ENCODE data around the gene IKBKG. TPM values are rescaled to one million over a fixed set of nuclear protein-coding genes. Genes with fewer than 3 reads are reported as not detected.
"Not testable (repeated sequence)": the region's sequence is repeated elsewhere in the genome, so short reads cannot be mapped to it uniquely, and the experiment has no call there.

The IKBKG gene, protein sequence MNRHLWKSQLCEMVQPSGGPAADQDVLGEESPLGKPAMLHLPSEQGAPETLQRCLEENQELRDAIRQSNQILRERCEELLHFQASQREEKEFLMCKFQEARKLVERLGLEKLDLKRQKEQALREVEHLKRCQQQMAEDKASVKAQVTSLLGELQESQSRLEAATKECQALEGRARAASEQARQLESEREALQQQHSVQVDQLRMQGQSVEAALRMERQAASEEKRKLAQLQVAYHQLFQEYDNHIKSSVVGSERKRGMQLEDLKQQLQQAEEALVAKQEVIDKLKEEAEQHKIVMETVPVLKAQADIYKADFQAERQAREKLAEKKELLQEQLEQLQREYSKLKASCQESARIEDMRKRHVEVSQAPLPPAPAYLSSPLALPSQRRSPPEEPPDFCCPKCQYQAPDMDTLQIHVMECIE
- 10 to 100 TPM; 39.4 to 45.9 TPM for total RNA-seq

DNA sequence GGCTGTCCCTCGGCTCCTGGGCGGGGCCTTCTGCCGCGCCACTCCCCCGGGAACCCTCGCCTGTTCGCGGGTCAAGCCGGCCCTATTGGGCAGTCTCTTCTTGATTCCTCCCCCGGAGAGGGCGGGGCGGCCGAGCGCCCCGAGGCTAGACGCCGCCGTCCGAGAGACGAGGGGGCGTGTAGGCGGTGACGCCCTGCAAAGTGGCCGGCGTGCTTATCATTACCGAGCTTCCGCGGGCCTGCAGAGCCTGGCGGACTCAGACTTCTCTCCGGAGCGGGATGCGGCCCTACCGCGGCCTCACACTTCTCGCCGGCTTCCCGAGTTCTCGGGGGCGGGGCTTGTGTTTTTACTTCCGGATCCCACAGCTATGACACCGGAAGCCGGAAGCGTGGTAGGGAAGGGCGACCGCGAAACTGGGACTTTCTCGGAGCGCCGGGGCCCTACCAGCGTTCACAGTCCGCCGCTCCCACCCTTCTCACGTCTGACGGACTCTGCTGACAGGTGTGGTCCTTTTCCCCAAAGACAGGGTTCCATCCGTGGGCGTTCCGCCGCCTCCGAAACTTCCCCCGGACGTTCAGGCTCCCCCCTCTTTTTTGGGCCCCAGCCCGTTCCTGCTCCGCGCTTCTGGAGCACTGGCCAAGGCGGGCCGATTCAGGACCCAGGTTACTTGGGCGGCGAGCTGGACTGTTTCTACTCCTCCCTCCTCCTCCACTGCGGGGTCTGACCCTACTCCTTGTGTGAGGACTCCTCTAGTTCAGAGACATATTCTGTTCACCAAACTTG, at the start of gene IKBKG:
Gene IKBKG (plus strand): TSS at position 376 of the 783 bp plus-strand sequence. CDS start 4,383 bp downstream, outside the sequence.
- H3K4me3 Mint-ChIP-seq = peak within 1 kb of the TSS; percentile 86
- H3K4me1 Mint-ChIP-seq (ENCODE audit: low read depth) = peaks cover 47% of the 10 kb centered on the region
- ChIA-PET CTCF (interaction anchor here (0.8 to 1.4 kb wide), 2 partner anchors 12 to 174 kb away, joined by 3 read pairs; no protein-coding TSS in a partner anchor), POLR2A (no interaction called here)
- H3K36me3 Mint-ChIP-seq = peaks cover 23% of the 10 kb centered on the region
- intact Hi-C loops (cut with micrococcal nuclease) = no loop called here
- DNase-seq = peak; percentile 91
- peak within 1 kb of the TSS; percentile 93 for H3K27ac Mint-ChIP-seq
- H3K9me3 Mint-ChIP-seq = no peaks in the 10 kb centered on the region
- no peaks in the 10 kb centered on the region for H3K27me3 Mint-ChIP-seq

DNA sequence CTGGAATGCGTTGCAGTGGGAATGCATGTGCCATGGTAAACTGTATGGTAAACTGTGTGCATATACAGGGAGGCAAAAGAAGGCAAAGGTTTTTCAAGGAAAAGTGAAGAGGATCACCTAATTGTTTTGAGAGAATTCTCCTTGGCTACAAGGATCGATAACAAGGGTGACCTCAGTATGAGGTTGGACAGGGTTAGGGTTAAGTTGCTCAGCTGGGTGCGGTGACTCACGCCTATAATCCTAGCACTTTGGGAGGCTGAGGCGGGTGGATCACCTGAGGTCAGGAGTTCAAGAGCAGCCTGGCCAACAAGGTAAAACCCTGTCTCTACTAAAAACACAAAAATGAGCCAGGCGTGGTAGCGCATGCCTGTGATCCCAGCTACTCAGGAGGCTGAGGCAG, 46.0 kb upstream of the IKBKG start:
- H3K4me3 Mint-ChIP-seq; H3K36me3 Mint-ChIP-seq; DNase-seq; H3K9me3 Mint-ChIP-seq; CTCF ChIA-PET; intact Hi-C loops (cut with micrococcal nuclease); H3K4me1 Mint-ChIP-seq (ENCODE audit: low read depth); H3K27ac Mint-ChIP-seq; H3K27me3 Mint-ChIP-seq: not testable (repeated sequence)
- POLR2A ChIA-PET = interaction anchor here (1.2 kb wide), 1 partner anchor 104 kb away, joined by 6 read pairs; no protein-coding TSS in a partner anchor

DNA sequence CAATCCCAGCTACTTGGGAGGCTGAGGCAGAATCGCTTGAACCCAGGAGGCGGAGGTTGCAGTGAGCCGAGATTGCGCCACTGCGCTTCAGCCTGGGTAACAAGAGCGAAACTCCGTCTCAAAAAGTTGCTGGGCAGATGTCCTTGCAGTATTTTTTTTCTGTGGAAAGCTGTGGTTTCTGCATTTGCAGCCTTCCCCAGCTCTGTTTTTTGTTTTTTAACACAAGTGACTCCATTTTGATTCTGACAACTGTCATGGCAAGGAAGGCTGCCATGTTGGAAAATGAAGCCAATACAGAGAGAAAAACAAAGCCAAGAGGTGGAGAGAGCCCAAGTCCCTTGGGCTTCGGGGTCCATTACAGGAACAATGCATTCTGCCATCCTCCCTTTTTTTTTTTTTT, 45.3 kb upstream of the IKBKG start:
- no peaks in the 10 kb centered on the region for H3K9me3 Mint-ChIP-seq
- CTCF ChIA-PET = no interaction called here

DNA sequence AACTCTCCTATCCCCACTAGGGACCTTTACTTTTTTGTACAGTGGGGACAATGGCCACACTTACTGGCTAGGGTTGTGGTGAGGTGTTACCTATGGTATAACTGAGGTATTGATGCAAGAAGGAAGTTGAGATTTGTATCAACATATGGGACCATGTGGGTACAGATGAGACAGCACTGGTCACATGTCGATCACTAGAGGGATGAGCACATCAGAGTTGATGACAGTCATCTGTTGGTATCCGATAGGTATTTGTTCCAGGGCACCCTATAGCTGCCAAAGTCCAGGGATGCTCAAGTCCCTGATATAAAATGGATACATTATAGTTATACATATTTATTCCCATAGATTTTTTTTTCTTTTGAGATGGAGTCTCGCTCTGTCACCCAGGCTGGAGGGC, 44.4 kb upstream of the IKBKG start:
- H3K27me3 Mint-ChIP-seq = no peaks in the 10 kb centered on the region
- ChIA-PET CTCF (no interaction called here), POLR2A (no interaction called here)
- no peak overlapping the region for H3K4me3 Mint-ChIP-seq
- H3K36me3 Mint-ChIP-seq = peaks cover 2% of the 10 kb centered on the region
- no peaks in the 10 kb centered on the region for H3K4me1 Mint-ChIP-seq (ENCODE audit: low read depth)
- DNase-seq = no peak
- H3K27ac Mint-ChIP-seq = no peak overlapping the region
- intact Hi-C loops (cut with micrococcal nuclease) = no loop called here
- H3K9me3 Mint-ChIP-seq = no peaks in the 10 kb centered on the region

More for the DNA sequence above, 45.3 kb upstream of the IKBKG start:
- H3K27ac Mint-ChIP-seq = no peak overlapping the region
- intact Hi-C loops (cut with micrococcal nuclease) = no loop called here
- no peaks in the 10 kb centered on the region for H3K27me3 Mint-ChIP-seq
- POLR2A ChIA-PET = interaction anchor here (1.2 kb wide), 1 partner anchor 104 kb away, joined by 6 read pairs; no protein-coding TSS in a partner anchor
- H3K36me3 Mint-ChIP-seq = peaks cover 2% of the 10 kb centered on the region
- DNase-seq = no peak
- no peak overlapping the region for H3K4me3 Mint-ChIP-seq
- H3K4me1 Mint-ChIP-seq (ENCODE audit: low read depth) = no peaks in the 10 kb centered on the region

DNA sequence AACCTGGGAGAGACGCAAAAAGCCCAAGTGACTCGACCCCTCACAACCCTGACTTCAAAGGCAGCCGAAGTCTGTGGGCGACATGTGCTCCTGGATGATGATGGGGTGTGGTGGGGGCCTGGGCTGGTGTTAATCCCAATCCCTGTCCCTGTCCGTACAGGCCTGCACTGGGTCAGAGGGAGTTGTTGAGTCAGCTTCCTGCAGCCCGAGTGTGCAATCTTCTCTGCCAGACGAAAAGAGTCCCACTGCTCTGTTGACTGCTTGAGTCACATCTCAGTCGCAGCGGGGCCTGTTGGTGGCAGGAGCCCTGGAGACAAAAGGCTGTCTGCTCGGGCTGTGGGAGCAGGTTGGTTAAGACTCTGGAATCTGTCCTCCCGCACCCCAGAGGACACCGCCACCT, 41.7 kb upstream of the IKBKG start:
- CTCF ChIA-PET = no interaction called here
- no peak overlapping the region for H3K27ac Mint-ChIP-seq
- POLR2A ChIA-PET = no interaction called here

DNA sequence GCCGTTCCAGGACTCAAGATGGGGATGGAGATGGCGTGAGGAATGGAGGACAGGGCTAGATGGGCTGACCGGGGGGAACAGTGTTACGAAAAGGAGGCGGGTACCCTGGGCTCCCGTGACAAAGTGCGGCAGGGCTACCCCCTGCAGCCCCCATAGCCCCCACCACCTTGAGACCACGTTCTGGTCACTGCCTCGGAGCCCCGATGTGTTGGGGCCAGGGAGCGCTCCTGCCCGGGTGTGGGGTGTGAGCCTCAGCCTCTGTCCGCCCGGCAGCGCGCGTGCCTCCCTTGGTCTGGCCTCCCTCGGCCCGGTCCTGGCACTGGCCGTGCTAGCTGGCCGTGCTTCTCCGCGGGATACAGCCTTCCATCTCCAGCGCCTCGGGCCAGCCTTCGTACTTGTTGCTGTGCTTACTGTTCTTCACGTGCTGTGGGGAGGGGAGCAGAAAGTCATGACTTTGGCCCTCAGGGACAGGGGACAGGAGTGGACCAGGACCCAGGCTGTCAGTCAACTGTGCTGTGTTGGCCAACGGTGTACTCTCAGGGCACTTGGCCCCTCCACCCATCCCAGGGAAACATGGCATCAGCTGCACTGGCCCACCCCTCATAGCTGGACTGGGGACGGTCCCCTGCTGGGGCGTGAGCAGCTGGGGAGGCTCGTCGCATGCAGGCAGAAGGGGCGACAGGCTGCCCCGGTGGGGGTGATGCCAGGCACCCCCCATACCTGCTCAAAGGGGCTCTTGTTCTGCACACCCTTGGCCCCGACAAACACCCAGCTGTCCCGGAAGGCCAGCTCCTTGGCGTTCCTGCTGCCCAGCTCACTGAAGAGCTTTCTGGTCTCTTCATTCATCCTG, 40.7 kb upstream of the IKBKG start:
- ChIA-PET POLR2A (no interaction called here), CTCF (no interaction called here)
- H3K9me3 Mint-ChIP-seq = no peaks in the 10 kb centered on the region
- H3K27ac Mint-ChIP-seq = no peak overlapping the region
- no peaks in the 10 kb centered on the region for H3K27me3 Mint-ChIP-seq
- peaks cover 11% of the 10 kb centered on the region for H3K36me3 Mint-ChIP-seq
- H3K4me3 Mint-ChIP-seq = no peak overlapping the region
- DNase-seq = no peak
- peaks cover 6% of the 10 kb centered on the region for H3K4me1 Mint-ChIP-seq (ENCODE audit: low read depth)
- intact Hi-C loops (cut with micrococcal nuclease) = no loop called here

More for the DNA sequence above, 41.7 kb upstream of the IKBKG start:
- Mint-ChIP-seq H3K36me3 (peaks cover 8% of the 10 kb centered on the region), H3K4me3 (no peak overlapping the region), H3K4me1 (ENCODE audit: low read depth) (no peaks in the 10 kb centered on the region), H3K9me3 (no peaks in the 10 kb centered on the region), H3K27me3 (no peaks in the 10 kb centered on the region)
- DNase-seq = no peak
- intact Hi-C loops (cut with micrococcal nuclease) = no loop called here

DNA sequence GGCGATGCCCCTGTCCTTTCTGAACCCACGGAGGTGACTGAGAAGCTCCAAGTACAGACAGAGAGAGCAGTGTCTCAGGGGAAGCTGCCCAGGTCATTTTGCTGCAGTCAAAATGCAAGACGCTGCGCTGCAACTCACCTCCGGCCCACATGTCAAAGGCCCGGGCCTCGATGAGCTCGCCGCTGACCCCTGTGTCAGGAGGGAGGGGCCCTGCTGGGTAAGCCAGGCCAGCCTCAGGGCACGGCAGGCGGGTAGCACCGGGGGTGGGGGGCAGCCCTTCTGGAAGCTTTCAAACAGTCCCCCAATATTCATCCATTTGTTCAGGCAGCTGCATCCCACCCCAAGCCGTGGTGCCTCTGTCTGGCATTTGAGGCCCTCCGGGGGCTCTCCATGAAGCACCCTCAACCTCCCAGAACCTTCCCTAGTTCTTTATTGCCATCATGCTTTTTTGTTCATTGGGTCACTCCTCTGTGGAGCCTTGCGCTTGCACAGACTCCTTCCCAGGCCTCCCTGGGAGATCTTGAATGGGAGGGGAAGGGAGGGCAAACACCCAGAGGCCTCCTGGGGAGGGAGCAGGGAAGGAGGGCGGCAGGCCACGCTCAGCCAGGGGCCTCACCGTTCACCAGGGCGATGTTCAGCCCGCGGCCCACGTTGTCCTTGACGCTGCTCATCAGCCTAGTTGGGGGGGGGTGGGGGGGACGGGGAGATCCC, 39.6 kb upstream of the IKBKG start:
- H3K9me3 Mint-ChIP-seq = no peaks in the 10 kb centered on the region
- H3K27me3 Mint-ChIP-seq = no peaks in the 10 kb centered on the region
- DNase-seq = no peak
- peaks cover 8% of the 10 kb centered on the region for H3K4me1 Mint-ChIP-seq (ENCODE audit: low read depth)
- H3K4me3 Mint-ChIP-seq = no peak overlapping the region
- peaks cover 11% of the 10 kb centered on the region for H3K36me3 Mint-ChIP-seq
- intact Hi-C loops (cut with micrococcal nuclease) = no loop called here
- POLR2A ChIA-PET = no interaction called here
- CTCF ChIA-PET = no interaction called here
- no peak overlapping the region for H3K27ac Mint-ChIP-seq

DNA sequence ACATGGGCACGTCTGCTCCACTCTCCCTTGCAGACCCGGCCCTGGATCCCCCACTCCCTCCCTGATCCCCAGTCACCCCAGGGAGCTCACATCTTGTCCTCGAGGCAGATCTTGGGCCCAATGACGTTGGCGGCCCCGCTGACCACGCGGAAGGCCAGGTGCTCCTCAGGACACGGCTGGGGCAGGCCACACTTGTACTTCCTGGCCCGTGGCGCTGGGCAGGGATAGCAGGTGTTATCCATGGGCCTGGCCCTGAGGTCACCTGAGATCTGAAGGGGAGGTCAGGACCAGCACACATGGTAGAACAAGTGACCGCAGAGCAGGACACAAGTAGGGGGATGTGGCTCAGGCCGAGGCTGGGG, 39.1 kb upstream of the IKBKG start:
- Mint-ChIP-seq H3K27ac (no peak overlapping the region), H3K9me3 (no peaks in the 10 kb centered on the region), H3K4me1 (ENCODE audit: low read depth) (peaks cover 8% of the 10 kb centered on the region), H3K36me3 (peaks cover 11% of the 10 kb centered on the region), H3K4me3 (no peak overlapping the region), H3K27me3 (no peaks in the 10 kb centered on the region)
- ChIA-PET POLR2A (no interaction called here), CTCF (no interaction called here)
- intact Hi-C loops (cut with micrococcal nuclease) = no loop called here
- DNase-seq = no peak

DNA sequence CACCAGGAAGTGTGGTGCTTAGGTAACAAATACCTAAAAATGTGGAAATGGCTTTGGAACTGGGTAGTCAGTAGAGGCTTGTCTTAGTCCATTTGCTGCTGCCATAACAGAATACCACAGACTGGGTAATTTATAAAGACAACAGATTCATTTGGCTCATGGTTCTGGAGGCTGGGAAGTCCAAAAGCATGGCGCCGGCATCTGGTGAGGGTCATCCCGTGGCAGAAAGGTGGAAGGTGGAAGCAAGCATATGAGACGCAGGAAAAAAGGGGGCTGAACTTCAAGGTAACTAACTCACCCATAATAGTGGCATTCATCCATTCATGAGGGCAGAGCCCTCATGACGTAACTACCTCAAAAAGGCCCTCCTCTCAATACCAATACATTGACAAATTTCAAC, 38.0 kb upstream of the IKBKG start:
- no peaks in the 10 kb centered on the region for H3K9me3 Mint-ChIP-seq
- DNase-seq = no peak
- intact Hi-C loops (cut with micrococcal nuclease) = no loop called here
- peaks cover 12% of the 10 kb centered on the region for H3K36me3 Mint-ChIP-seq
- H3K4me3 Mint-ChIP-seq = no peak overlapping the region
- ChIA-PET CTCF (no interaction called here), POLR2A (no interaction called here)
- H3K27me3 Mint-ChIP-seq = no peaks in the 10 kb centered on the region
- no peak overlapping the region for H3K27ac Mint-ChIP-seq
- peaks cover 14% of the 10 kb centered on the region for H3K4me1 Mint-ChIP-seq (ENCODE audit: low read depth)

DNA sequence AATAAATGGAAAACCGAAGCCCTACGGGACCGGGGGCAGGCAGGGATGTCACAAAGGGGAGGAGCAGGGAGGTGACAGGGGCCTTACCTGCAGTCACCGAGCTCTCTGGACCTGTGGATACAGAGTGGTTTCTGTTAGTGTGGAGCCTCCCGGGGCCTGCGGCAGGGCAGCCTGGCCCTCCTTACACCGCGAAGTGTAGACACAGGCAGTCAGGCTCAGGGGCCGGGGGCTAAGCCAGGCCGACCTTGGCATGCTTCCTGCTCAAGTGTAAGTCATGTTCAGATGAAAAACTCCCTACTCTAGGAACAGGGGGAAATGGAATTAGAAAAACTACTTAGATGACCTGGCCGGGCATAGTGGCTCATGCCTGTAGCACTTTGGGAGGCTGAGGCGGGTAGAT, 35.7 kb upstream of the IKBKG start:
- Mint-ChIP-seq H3K27ac (peak overlapping the region; percentile 38), H3K9me3 (no peaks in the 10 kb centered on the region), H3K4me3 (no peak overlapping the region), H3K27me3 (no peaks in the 10 kb centered on the region), H3K36me3 (peaks cover 10% of the 10 kb centered on the region), H3K4me1 (ENCODE audit: low read depth) (peaks cover 19% of the 10 kb centered on the region)
- intact Hi-C loops (cut with micrococcal nuclease) = no loop called here
- DNase-seq = no peak
- ChIA-PET POLR2A (no interaction called here), CTCF (no interaction called here)

DNA sequence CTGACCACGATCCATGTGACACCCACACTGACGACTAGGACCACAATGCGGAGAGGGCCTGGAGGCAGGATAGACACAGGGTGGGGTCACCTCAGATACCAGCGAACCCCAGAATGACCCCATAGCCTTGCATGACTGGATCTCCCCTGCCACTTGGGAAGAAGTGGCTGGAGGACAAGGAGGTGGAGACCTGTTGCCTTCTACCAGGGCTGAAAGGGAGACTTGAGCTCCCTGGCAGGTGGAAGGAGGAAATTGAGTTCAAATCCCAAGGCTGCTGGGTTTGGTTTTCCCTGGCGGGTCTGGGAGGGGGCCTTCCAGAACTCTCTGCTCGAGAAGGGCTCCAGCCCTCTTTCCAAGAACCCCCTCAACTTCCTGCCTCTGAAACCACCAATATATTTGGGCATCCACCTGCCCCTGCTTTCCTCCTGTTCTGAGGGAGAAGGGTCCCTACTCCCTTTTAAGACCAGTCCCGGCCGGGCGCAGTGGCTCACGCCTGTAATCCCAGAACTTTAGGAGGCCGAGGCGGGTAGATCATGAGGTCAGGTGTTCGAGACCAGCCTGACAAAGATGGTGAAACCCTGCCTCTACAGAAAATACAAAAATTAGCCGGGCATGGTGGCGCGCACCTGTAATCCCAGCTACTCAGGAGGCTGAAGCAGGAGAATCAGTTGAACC, 34.4 kb upstream of the IKBKG start:
- CTCF ChIA-PET = no interaction called here
- no peaks in the 10 kb centered on the region for H3K27me3 Mint-ChIP-seq
- DNase-seq = no peak
- peaks cover 19% of the 10 kb centered on the region for H3K4me1 Mint-ChIP-seq (ENCODE audit: low read depth)
- H3K27ac Mint-ChIP-seq = no peak overlapping the region
- H3K36me3 Mint-ChIP-seq = peaks cover 10% of the 10 kb centered on the region
- no peaks in the 10 kb centered on the region for H3K9me3 Mint-ChIP-seq
- intact Hi-C loops (cut with micrococcal nuclease) = no loop called here
- POLR2A ChIA-PET = no interaction called here
- no peak overlapping the region for H3K4me3 Mint-ChIP-seq

All from activated CD4-positive, alpha-beta memory T cell treated with anti-CD3 and anti-CD28 coated beads for 36 hours (primary cell).